NCI-H146 treated with DMSO at 0.1 percent for 48 hours (cell line): Measurements from ENCODE around the gene CBX1.
"Not testable (repeated sequence)": the region's sequence is repeated elsewhere in the genome, so short reads cannot be mapped to it uniquely, and the experiment has no call there.

Source experiments
- DNase-seq: peaks from one replicate; lab custom pipeline; 2025; ENCODE audit not compliant: unreplicated experiment; lab: John Stamatoyannopoulos, UW

CBX1 gene

GRCh38 chr17:48123776-48124388 is 22.6 kb upstream of the CBX1 start:
- DNase-seq: no peak

DNA sequence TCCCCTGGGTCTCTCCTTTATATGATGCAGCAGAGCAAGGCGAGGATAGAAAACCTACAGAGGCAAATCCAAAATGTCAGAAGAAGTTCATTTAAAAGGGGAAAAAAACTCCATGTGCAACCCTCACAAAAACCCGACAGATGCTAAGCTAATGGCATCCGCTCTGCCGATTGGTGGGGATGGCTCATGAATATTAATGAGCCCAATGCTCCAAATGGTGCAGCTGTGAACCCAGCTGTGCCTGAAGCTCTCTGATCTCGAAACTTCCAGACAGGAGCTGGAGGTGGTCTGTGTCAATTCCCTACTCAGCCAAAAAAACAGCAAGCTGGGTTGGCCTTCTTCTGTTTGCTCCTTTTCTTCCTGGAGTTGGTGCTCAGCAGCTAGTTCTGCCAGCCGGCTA is 21.8 kb upstream of the CBX1 start:
- DNase-seq: no peak

GRCh38 chr17:48122665-48123045 is 21.4 kb upstream of the CBX1 start:
- no peak for DNase-seq

DNA sequence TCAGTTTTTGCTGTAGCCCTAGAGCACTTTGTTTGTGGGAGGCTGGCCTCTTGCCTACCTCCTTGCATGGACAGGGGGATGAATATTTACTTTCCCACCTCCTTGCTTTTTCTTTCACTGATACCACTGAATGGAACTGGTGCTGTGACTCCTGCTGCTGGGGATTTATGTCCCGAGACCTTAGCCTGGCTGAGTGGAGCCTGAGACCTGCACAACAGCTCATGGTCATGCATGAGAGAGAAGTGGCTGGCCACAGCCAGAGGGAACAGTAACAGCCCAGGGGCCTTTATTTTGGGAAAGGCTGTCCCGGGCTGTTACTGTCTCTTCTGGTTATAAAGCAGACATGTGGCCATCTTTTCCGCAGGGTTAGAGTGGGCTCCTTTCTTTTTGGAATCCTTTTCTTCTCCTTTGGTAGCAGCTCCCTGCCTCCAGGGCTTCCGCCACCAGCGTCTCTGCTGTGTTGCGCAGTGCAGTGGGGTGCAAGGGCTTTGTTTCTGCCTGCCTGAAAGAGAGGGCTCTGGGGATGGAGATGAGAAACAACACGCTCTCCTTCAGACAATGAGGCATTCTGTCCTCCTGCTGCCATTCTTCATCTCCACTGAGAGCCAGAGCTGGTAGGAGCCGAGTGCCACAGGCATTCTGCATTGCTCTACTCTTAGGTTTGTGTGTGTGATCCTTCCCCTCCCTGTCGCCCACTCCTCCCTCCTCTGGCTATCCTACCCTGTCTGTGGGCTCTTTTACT is 20.8 kb upstream of the CBX1 start:
- DNase-seq: no peak

- no peak for DNase-seq
Measured at GRCh38 chr17:48113201-48113676, 12.0 kb upstream of the CBX1 start.

- no peak for DNase-seq
Measured at GRCh38 chr17:48111937-48112241, 10.6 kb upstream of the CBX1 start.

- no peak for DNase-seq
Measured at GRCh38 chr17:48110761-48111160, 9.5 kb upstream of the CBX1 start.

- peak; percentile 86 for DNase-seq
Measured at GRCh38 chr17:48107137-48108055, 6.1 kb upstream of the CBX1 start, which contains the start of gene SNX11. Gene SNX11, plus strand, starts transcription at chr17:48107766. Its CDS starts 4,278 bp downstream, at chr17:48112044.

GRCh38 chr17:48106802-48107136 is 5.5 kb upstream of the CBX1 start:
- no peak for DNase-seq

GRCh38 chr17:48104440-48104839 is 3.2 kb upstream of the CBX1 start:
- no peak for DNase-seq

- no peak for DNase-seq
Measured at GRCh38 chr17:48102798-48103715, 1.8 kb upstream of the CBX1 start.

- no peak for DNase-seq
Measured at GRCh38 chr17:48102043-48102750, 919 bp upstream of the CBX1 start.

- no peak for DNase-seq
Measured at GRCh38 chr17:48100591-48101011, 677 bp downstream of the CBX1 start.

DNA sequence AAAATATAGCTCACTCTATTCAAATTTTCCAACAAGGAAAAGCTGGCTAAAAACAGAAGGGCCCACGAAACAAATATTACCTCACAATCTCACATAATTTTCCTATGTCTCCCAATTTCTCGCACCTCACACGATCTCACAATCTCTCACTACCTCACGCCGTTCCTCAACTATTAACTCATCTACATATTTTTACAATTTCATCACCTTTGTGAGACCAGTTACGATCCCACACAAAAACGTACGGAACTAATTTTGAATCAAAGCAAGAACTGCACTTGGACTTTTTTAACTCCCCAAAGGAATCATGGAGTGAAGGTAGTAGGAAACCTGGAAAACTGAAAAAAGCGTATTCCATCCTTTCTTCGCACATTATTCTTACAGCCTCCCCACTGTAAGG is 1.1 kb downstream of the CBX1 start:
- no peak for DNase-seq

- no peak for DNase-seq
Measured at GRCh38 chr17:48095611-48096010, 5.7 kb downstream of the CBX1 start.

- no peak for DNase-seq
Measured at GRCh38 chr17:48093341-48094045, 7.8 kb downstream of the CBX1 start.

GRCh38 chr17:48084932-48085331 is 16.3 kb downstream of the CBX1 start:
- no peak for DNase-seq

DNA sequence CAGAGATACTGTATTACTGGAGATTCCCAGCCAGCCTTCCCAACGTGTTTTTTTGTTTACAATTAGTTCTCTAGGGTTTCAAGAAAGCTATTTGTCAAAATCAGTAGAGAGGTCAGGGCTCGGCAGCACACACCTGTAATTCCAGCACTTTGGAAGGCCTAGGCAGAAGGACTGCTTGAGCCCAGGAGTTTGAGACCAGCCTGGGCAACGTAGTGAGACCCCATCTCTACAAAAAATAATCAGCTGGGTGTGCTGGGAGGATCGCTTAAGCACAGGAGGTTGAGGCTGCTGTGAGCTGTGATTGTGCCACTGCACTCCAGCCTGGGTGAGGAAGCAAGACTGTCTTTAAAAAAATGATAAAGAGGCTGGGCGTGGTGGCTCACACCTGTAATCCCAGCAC is 19.4 kb downstream of the CBX1 start:
- no peak for DNase-seq

DNA sequence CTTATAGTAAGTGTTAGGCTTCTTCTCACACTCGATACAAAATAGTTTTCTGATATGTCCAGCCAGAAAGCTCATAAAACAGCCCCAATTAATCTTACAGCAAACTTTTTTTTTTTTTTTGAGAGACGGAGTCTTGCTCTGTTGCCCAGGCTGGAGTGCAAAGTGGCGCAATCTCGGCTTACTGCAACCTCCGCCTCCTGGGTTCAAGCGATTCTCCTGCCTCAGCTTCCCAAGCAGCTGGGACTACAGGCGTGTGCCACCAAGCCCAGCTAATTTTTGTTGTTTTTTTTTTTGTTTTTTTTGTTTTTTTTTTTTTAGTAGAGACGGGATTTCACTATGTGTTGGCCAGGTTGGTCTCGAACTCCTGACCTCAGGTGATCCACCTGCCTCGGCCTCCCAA is 24.1 kb downstream of the CBX1 start:
- DNase-seq: not testable (repeated sequence)
